H9 (cell line): Measurements from ENCODE around the gene STAC2. TPM values are rescaled to one million over a fixed set of nuclear protein-coding genes. Genes with fewer than 3 reads are reported as not detected.

Experiments
- DNase-seq: peaks from one replicate; pipeline ENCODE4 v3.0.0-alpha.2; 2017
- H2AFZ ChIP-seq: one replicate; pipeline ENCODE4 v1.6.1; 2013; ENCODE audit warnings: mild to moderate bottlenecking, low read length, control low read depth, moderate library complexity
- H2AK5ac ChIP-seq: 2 replicates; pipeline ENCODE4 v1.6.1; 2013; ENCODE audit warnings: low read length, control low read depth, mixed read lengths; ENCODE audit not compliant: insufficient read length
- H2BK120ac ChIP-seq: one replicate; pipeline ENCODE4 v1.6.1; 2013; ENCODE audit warnings: low read depth, mild to moderate bottlenecking, low read length, control low read depth, inconsistent platforms; ENCODE audit not compliant: poor library complexity, severe bottlenecking
- H2BK12ac ChIP-seq: 2 replicates; pipeline ENCODE4 v1.6.1; 2013; ENCODE audit warnings: low read length, control low read depth, mixed read lengths, low read depth; ENCODE audit not compliant: insufficient read length
- H2BK15ac ChIP-seq: 2 replicates; pipeline ENCODE4 v1.6.1; 2013; ENCODE audit warnings: low read depth, low read length, control low read depth
- H2BK20ac ChIP-seq: one replicate; pipeline ENCODE4 v1.6.1; 2013; ENCODE audit warnings: low read depth, mild to moderate bottlenecking, low read length, control low read depth, inconsistent platforms; ENCODE audit not compliant: poor library complexity, severe bottlenecking
- H2BK5ac ChIP-seq: 2 replicates; pipeline ENCODE4 v1.6.1; 2013; ENCODE audit warnings: low read length, control low read depth, mixed read lengths; ENCODE audit not compliant: insufficient read length
- H3K14ac ChIP-seq: 2 replicates; pipeline ENCODE4 v1.6.1; 2013; ENCODE audit warnings: low read length, control low read depth; ENCODE audit not compliant: insufficient read depth
- H3K18ac ChIP-seq: 2 replicates; pipeline ENCODE4 v1.6.1; 2013; ENCODE audit warnings: low read depth, mild to moderate bottlenecking, mixed read lengths, low read length, control low read depth; ENCODE audit not compliant: insufficient read length
- H3K23ac ChIP-seq: 2 replicates; pipeline ENCODE4 v1.6.1; 2013; ENCODE audit warnings: low read length, control low read depth, mixed read lengths, low read depth; ENCODE audit not compliant: insufficient read length
- H3K23me2 ChIP-seq: 2 replicates; pipeline ENCODE4 v1.6.1; 2013; ENCODE audit warnings: low read depth, mild to moderate bottlenecking, mixed read lengths, low read length, control low read depth; ENCODE audit not compliant: insufficient read length, poor library complexity, severe bottlenecking
- H3K27ac ChIP-seq: 2 replicates; pipeline ENCODE4 v1.5.1; 2013; ENCODE audit warnings: low read length, control low read depth, mixed read lengths, low read depth; ENCODE audit not compliant: insufficient read length
- H3K27me3 ChIP-seq: 2 replicates; pipeline ENCODE4 v1.6.1; 2013; ENCODE audit warnings: low read length, control low read depth, inconsistent platforms; ENCODE audit not compliant: insufficient read depth
- H3K4ac ChIP-seq: 2 replicates; pipeline ENCODE4 v1.6.1; 2013; ENCODE audit warnings: low read depth, mild to moderate bottlenecking, control low read depth, inconsistent platforms, low read length, moderate library complexity
- H3K4me1 ChIP-seq: 2 replicates; pipeline ENCODE4 v1.6.1; 2013; ENCODE audit warnings: low read length, control low read depth, inconsistent platforms; ENCODE audit not compliant: insufficient read depth
- H3K4me2 ChIP-seq: 2 replicates; pipeline ENCODE4 v1.6.1; 2013; ENCODE audit warnings: low read length, control low read depth, mixed read lengths; ENCODE audit not compliant: insufficient read length, insufficient read depth
- H3K56ac ChIP-seq: 2 replicates; pipeline ENCODE4 v1.6.1; 2013; ENCODE audit warnings: low read depth, mild to moderate bottlenecking, mixed read lengths, low read length, control low read depth; ENCODE audit not compliant: insufficient read length
- H3K79me1 ChIP-seq: 2 replicates; pipeline ENCODE4 v1.6.1; 2013; ENCODE audit warnings: low read depth, mild to moderate bottlenecking, moderate library complexity, low read length, control low read depth, inconsistent platforms; ENCODE audit not compliant: insufficient read depth, poor library complexity, severe bottlenecking
- H3K79me2 ChIP-seq: 2 replicates; pipeline ENCODE4 v1.6.1; 2013; ENCODE audit warnings: low read length, control low read depth, inconsistent platforms; ENCODE audit not compliant: insufficient read depth
- H3K9ac ChIP-seq: 2 replicates; pipeline ENCODE4 v1.6.1; 2013; ENCODE audit warnings: low read length, control low read depth, mixed read lengths; ENCODE audit not compliant: insufficient read length; ENCODE audit errors: extremely low read depth
- H3K9me3 ChIP-seq: one replicate; pipeline ENCODE4 v1.6.1; 2013; ENCODE audit warnings: low read depth, low read length, inconsistent platforms; ENCODE audit not compliant: control insufficient read depth
- H3T11ph ChIP-seq: one replicate; pipeline ENCODE4 v1.6.1; 2013; ENCODE audit warnings: mild to moderate bottlenecking, low read length, control low read depth, inconsistent platforms
- H4K20me1 ChIP-seq: one replicate; pipeline ENCODE4 v1.6.1; 2013; ENCODE audit not compliant: control insufficient read depth, insufficient read length, insufficient read depth
- H4K5ac ChIP-seq: 2 replicates; pipeline ENCODE4 v1.6.1; 2013; ENCODE audit warnings: low read depth, mild to moderate bottlenecking, mixed read lengths, low read length, control low read depth; ENCODE audit not compliant: insufficient read length
- H4K8ac ChIP-seq: replicated peaks from 2 replicates; pipeline ENCODE4 v1.6.1; 2013; ENCODE audit warnings: low read length, control low read depth, mixed read lengths, low read depth; ENCODE audit not compliant: insufficient read length
- H4K91ac ChIP-seq: 2 replicates; pipeline ENCODE4 v1.6.1; 2013; ENCODE audit warnings: low read depth, mild to moderate bottlenecking, moderate library complexity, mixed read lengths, low read length, control low read depth; ENCODE audit not compliant: insufficient read length
- H3K27ac Mint-ChIP-seq, 3 experiments: 2 replicates in 2 of 3; 3 replicates in 1 of 3; pipeline ENCODE4 v1.8.0; 2020 to 2021; ENCODE audit warnings: mixed read lengths in 3 of 3, mild to moderate bottlenecking in 1 of 3, moderate library complexity in 1 of 3
- H3K27me3 Mint-ChIP-seq: 2 replicates; pipeline ENCODE4 v1.8.0; 2021; ENCODE audit warnings: low read depth, mild to moderate bottlenecking, moderate library complexity, mixed read lengths
- H3K36me3 Mint-ChIP-seq, 3 experiments: 2 replicates in 2 of 3; 3 replicates in 1 of 3; pipeline ENCODE4 v1.8.0; 2020 to 2021; ENCODE audit warnings: low read depth in 3 of 3, mixed read lengths in 3 of 3; ENCODE audit not compliant: insufficient read depth in 1 of 3
- H3K4me1 Mint-ChIP-seq, 2 experiments: 2 replicates each; pipeline ENCODE4 v1.8.0; 2020; ENCODE audit warnings: mixed read lengths in 2 of 2
- H3K4me3 Mint-ChIP-seq, 2 experiments: 2 replicates in 1 of 2; 3 replicates in 1 of 2; pipeline ENCODE4 v1.8.0; 2020 to 2021; ENCODE audit warnings: mild to moderate bottlenecking in 2 of 2, mixed read lengths in 2 of 2, moderate library complexity in 1 of 2
- H3K9me3 Mint-ChIP-seq, 2 experiments: 2 replicates in 1 of 2; 3 replicates in 1 of 2; pipeline ENCODE4 v1.8.0; 2020; ENCODE audit warnings: mild to moderate bottlenecking in 2 of 2, mixed read lengths in 2 of 2, moderate library complexity in 1 of 2
- WGBS: extraction: QIAGEN DNeasy Blood & Tissue Kit; methylation state at CpG from one replicate; pipeline ENCODE4 v1.1.7; 2013; ENCODE audit warnings: missing lambda C conversion rate, low lambda C conversion rate, mixed read lengths; ENCODE audit not compliant: insufficient read length; ENCODE audit errors: extremely low coverage; 5-methylcytosine and 5-hydroxymethylcytosine counted together
- total RNA-seq: library from RNA; stranded (reverse); gene quantifications from 2 replicates; pipeline ENCODE4 v1.2.1, GENCODE V29; 2021
- TF ChIP-seq, protein P1 (sequence below): fragments of 200-600 bp; sonication (generic); conservative IDR thresholded peaks from 3 replicates; pipeline ENCODE4 v1.8.0; 2021; ENCODE audit warnings: antibody characterized with exemption, mild to moderate bottlenecking

Gene STAC2
- total RNA-seq, 1 experiment from 2014 or later: 2.5 TPM

DNA sequence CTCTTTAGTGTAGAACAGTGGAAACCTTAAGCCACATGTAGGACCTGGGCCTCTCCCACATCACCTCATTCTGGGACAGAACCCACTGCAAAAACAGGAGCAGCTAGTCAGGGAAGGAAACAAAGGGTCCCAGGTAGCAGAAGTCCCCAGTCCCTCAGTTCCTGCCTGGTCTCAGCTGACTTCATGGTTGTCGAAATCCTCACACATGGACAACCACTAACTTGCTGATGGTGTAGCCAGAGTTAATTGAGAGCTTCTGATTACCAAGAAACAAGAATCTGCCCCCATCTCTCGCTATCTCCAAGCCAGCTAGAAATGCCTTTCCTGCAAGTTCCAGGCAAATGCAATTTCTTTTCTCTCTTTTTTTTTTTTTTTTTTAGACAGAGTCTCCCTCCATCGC lies 56.2 kb downstream of the STAC2 start:
- Histone ChIP-seq H3K4me2 (no peak overlapping the region), H2BK15ac (no peak overlapping the region), H2AFZ (no peak overlapping the region), H3K23ac (no peak overlapping the region), H3K4me1 (no peaks in the 10 kb centered on the region; the same call in 1 of the 2 replicates), H2BK20ac (no peak overlapping the region), H3T11ph (no peak overlapping the region), H3K56ac (no peak overlapping the region), H4K5ac (no peak overlapping the region), H2BK12ac (no peak overlapping the region), H4K20me1 (no peaks in the 10 kb centered on the region), H3K79me1 (no peaks in the 10 kb centered on the region), H3K9me3 (no peaks in the 10 kb centered on the region), H3K18ac (no peak overlapping the region), H3K9ac (no peak overlapping the region), H3K79me2 (no peaks in the 10 kb centered on the region), H2BK5ac (no peak overlapping the region), H3K27me3 (peaks cover 10% of the 10 kb centered on the region; the same call in 1 of the 2 replicates), H3K14ac (no peak overlapping the region), H3K4ac (no peak overlapping the region), H3K23me2 (peaks cover 9% of the 10 kb centered on the region), H4K8ac (no peak overlapping the region), H3K27ac (no peak overlapping the region), H2BK120ac (no peak overlapping the region), H4K91ac (no peak overlapping the region), H2AK5ac (no peak overlapping the region)
- DNase-seq: no peak
- Mint-ChIP-seq H3K27ac (no peak overlapping the region), H3K4me3 (no peak overlapping the region), H3K36me3 (peaks cover 3 to 8% (median 7%) of the 10 kb centered on the region in 3 experiments; a peak in 5 of 7 replicates), H3K9me3 (peaks cover 4 to 8% of the 10 kb centered on the region in 2 experiments; a peak in 4 of 5 replicates), H3K27me3 (peaks cover 39% of the 10 kb centered on the region), H3K4me1 (peaks cover 36 to 45% of the 10 kb centered on the region in 2 experiments)
- TF ChIP-seq, protein P1, sequence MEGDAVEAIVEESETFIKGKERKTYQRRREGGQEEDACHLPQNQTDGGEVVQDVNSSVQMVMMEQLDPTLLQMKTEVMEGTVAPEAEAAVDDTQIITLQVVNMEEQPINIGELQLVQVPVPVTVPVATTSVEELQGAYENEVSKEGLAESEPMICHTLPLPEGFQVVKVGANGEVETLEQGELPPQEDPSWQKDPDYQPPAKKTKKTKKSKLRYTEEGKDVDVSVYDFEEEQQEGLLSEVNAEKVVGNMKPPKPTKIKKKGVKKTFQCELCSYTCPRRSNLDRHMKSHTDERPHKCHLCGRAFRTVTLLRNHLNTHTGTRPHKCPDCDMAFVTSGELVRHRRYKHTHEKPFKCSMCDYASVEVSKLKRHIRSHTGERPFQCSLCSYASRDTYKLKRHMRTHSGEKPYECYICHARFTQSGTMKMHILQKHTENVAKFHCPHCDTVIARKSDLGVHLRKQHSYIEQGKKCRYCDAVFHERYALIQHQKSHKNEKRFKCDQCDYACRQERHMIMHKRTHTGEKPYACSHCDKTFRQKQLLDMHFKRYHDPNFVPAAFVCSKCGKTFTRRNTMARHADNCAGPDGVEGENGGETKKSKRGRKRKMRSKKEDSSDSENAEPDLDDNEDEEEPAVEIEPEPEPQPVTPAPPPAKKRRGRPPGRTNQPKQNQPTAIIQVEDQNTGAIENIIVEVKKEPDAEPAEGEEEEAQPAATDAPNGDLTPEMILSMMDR: no peak
- no CpG with 5 or more reads among the region's 3 CpGs for WGBS
